ENCODE results near the gene CD8B. TPM values are rescaled to one million over a fixed set of nuclear protein-coding genes. Genes with fewer than 3 reads are reported as not detected.
"Not testable (repeated sequence)": the region's sequence is repeated elsewhere in the genome, so short reads cannot be mapped to it uniquely, and the experiment has no call there.

CD8B gene
- polyA plus RNA-seq (not detected in 2 replicates), polyA minus RNA-seq (not detected in 2 replicates)

GRCh38 chr2:86861628-86862379 lies at the start of gene CD8B:
TSS of gene CD8B (minus strand) at chr2:86861886. CDS start at chr2:86861865, 21 bp downstream.
- not testable (repeated sequence) for H3K27me3 ChIP-seq (ENCODE audit: insufficient read depth, low read depth, low read length); H3K27ac ChIP-seq (ENCODE audit: low read length); H3K4me2 ChIP-seq (ENCODE audit: low read length); H3F3A ChIP-seq (ENCODE audit: insufficient read depth, low read length, poor library complexity, severe bottlenecking); H3K36me3 ChIP-seq (ENCODE audit: insufficient read depth, low read length); H3K9me3 ChIP-seq (ENCODE audit: low read length); H3K79me2 ChIP-seq (replicated peaks; ENCODE audit: insufficient read depth, low read length); H3K9me2 ChIP-seq (ENCODE audit: insufficient read depth, low read length); H4K20me1 ChIP-seq (ENCODE audit: insufficient read depth); H3K4me3 ChIP-seq (ENCODE audit: low read length); H2AFZ ChIP-seq (ENCODE audit: low read depth, low read length); H3K9ac ChIP-seq (ENCODE audit: low read length)

GRCh38 chr2:86905868-86906267 lies 44.2 kb upstream of the CD8B start:
- not testable (repeated sequence) for H3K27ac ChIP-seq (ENCODE audit: low read length); H3K4me2 ChIP-seq (ENCODE audit: low read length); H3K27me3 ChIP-seq (ENCODE audit: insufficient read depth, low read depth, low read length)

GRCh38 chr2:86900687-86901086 lies 39.0 kb upstream of the CD8B start:
- H3K27ac ChIP-seq (ENCODE audit: low read length); H3K9ac ChIP-seq (ENCODE audit: low read length); H4K20me1 ChIP-seq (ENCODE audit: insufficient read depth); H3K79me2 ChIP-seq (replicated peaks; ENCODE audit: insufficient read depth, low read length); H2AFZ ChIP-seq (ENCODE audit: low read depth, low read length); H3K4me2 ChIP-seq (ENCODE audit: low read length); H3K36me3 ChIP-seq (ENCODE audit: insufficient read depth, low read length); H3K9me2 ChIP-seq (ENCODE audit: insufficient read depth, low read length); H3K27me3 ChIP-seq (ENCODE audit: insufficient read depth, low read depth, low read length); H3K9me3 ChIP-seq (ENCODE audit: low read length); H3K4me3 ChIP-seq (ENCODE audit: low read length); H3F3A ChIP-seq (ENCODE audit: insufficient read depth, low read length, poor library complexity, severe bottlenecking): not testable (repeated sequence)

More at GRCh38 chr2:86905868-86906267, 44.2 kb upstream of the CD8B start:
- not testable (repeated sequence) for H4K20me1 ChIP-seq (ENCODE audit: insufficient read depth); H3K9me2 ChIP-seq (ENCODE audit: insufficient read depth, low read length); H3K9ac ChIP-seq (ENCODE audit: low read length); H3F3A ChIP-seq (ENCODE audit: insufficient read depth, low read length, poor library complexity, severe bottlenecking); H3K9me3 ChIP-seq (ENCODE audit: low read length); H2AFZ ChIP-seq (ENCODE audit: low read depth, low read length); H3K36me3 ChIP-seq (ENCODE audit: insufficient read depth, low read length); H3K4me3 ChIP-seq (ENCODE audit: low read length); H3K79me2 ChIP-seq (replicated peaks; ENCODE audit: insufficient read depth, low read length)

GRCh38 chr2:86886026-86886425 lies 24.3 kb upstream of the CD8B start:
- not testable (repeated sequence) for H3K36me3 ChIP-seq (ENCODE audit: insufficient read depth, low read length); H3K27ac ChIP-seq (ENCODE audit: low read length); H3K9me3 ChIP-seq (ENCODE audit: low read length); H3F3A ChIP-seq (ENCODE audit: insufficient read depth, low read length, poor library complexity, severe bottlenecking); H4K20me1 ChIP-seq (ENCODE audit: insufficient read depth); H3K4me3 ChIP-seq (ENCODE audit: low read length); H3K9me2 ChIP-seq (ENCODE audit: insufficient read depth, low read length); H3K27me3 ChIP-seq (ENCODE audit: insufficient read depth, low read depth, low read length); H2AFZ ChIP-seq (ENCODE audit: low read depth, low read length); H3K9ac ChIP-seq (ENCODE audit: low read length); H3K4me2 ChIP-seq (ENCODE audit: low read length); H3K79me2 ChIP-seq (replicated peaks; ENCODE audit: insufficient read depth, low read length)

- H3K4me3 ChIP-seq (ENCODE audit: low read length); H4K20me1 ChIP-seq (ENCODE audit: insufficient read depth); H3K4me2 ChIP-seq (ENCODE audit: low read length); H3K9me3 ChIP-seq (ENCODE audit: low read length); H3K27me3 ChIP-seq (ENCODE audit: insufficient read depth, low read depth, low read length); H3K27ac ChIP-seq (ENCODE audit: low read length); H3K36me3 ChIP-seq (ENCODE audit: insufficient read depth, low read length); H3K79me2 ChIP-seq (replicated peaks; ENCODE audit: insufficient read depth, low read length); H3F3A ChIP-seq (ENCODE audit: insufficient read depth, low read length, poor library complexity, severe bottlenecking); H3K9me2 ChIP-seq (ENCODE audit: insufficient read depth, low read length); H2AFZ ChIP-seq (ENCODE audit: low read depth, low read length); H3K9ac ChIP-seq (ENCODE audit: low read length): not testable (repeated sequence)
These were observed 21.2 kb upstream of the CD8B start for GRCh38 chr2:86882865-86883264.

GRCh38 chr2:86882118-86882665 lies 20.5 kb upstream of the CD8B start:
- H3F3A ChIP-seq (ENCODE audit: insufficient read depth, low read length, poor library complexity, severe bottlenecking); H3K4me2 ChIP-seq (ENCODE audit: low read length); H3K9me3 ChIP-seq (ENCODE audit: low read length); H3K36me3 ChIP-seq (ENCODE audit: insufficient read depth, low read length); H3K9me2 ChIP-seq (ENCODE audit: insufficient read depth, low read length); H3K27me3 ChIP-seq (ENCODE audit: insufficient read depth, low read depth, low read length); H2AFZ ChIP-seq (ENCODE audit: low read depth, low read length); H4K20me1 ChIP-seq (ENCODE audit: insufficient read depth); H3K4me3 ChIP-seq (ENCODE audit: low read length); H3K27ac ChIP-seq (ENCODE audit: low read length); H3K79me2 ChIP-seq (replicated peaks; ENCODE audit: insufficient read depth, low read length); H3K9ac ChIP-seq (ENCODE audit: low read length): not testable (repeated sequence)

DNA sequence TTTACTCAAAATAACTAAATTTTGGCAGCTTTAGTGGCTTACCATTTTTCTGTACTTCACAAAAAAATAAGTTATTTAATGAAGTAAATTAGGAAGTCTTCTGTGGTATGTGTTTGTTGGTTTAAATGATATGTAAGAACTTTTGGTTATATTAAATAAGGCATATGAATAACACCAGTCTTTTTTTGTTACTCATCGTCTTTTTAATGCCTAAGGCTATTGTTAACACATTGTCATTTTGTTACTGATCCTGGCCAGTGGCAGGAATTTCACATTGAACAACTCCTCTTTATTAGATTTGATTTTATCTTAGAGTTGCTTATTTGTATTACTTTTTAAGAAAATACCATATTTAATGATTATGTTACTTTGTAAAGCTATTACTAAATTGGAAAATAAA lies 17.3 kb upstream of the CD8B start:
- not testable (repeated sequence) for H3K9ac ChIP-seq (ENCODE audit: low read length); H3K4me2 ChIP-seq (ENCODE audit: low read length); H3K9me2 ChIP-seq (ENCODE audit: insufficient read depth, low read length); H2AFZ ChIP-seq (ENCODE audit: low read depth, low read length); H3K27ac ChIP-seq (ENCODE audit: low read length); H3K27me3 ChIP-seq (ENCODE audit: insufficient read depth, low read depth, low read length); H3K36me3 ChIP-seq (ENCODE audit: insufficient read depth, low read length); H4K20me1 ChIP-seq (ENCODE audit: insufficient read depth); H3F3A ChIP-seq (ENCODE audit: insufficient read depth, low read length, poor library complexity, severe bottlenecking); H3K4me3 ChIP-seq (ENCODE audit: low read length); H3K9me3 ChIP-seq (ENCODE audit: low read length); H3K79me2 ChIP-seq (replicated peaks; ENCODE audit: insufficient read depth, low read length)

DNA sequence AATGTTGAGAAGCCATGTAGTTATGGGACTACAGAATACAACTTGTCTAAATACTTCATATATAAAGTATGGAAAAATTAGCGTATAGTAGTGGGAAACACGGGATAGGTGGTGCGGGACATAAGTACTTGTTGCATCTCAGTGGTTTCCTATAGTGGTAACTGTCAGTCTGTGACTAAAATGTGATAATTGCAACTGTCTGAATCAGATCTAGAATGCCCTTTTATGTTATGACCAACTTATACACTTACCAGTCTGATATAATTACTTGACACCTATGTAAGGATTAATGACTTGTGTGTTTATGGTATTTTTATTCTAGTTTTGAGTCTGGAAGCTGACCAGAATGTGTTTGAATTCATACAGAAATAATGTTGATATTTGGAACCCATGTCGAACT lies 9.3 kb upstream of the CD8B start:
- H3K4me2 ChIP-seq (ENCODE audit: low read length); H2AFZ ChIP-seq (ENCODE audit: low read depth, low read length); H3K4me3 ChIP-seq (ENCODE audit: low read length); H4K20me1 ChIP-seq (ENCODE audit: insufficient read depth); H3K36me3 ChIP-seq (ENCODE audit: insufficient read depth, low read length); H3K27ac ChIP-seq (ENCODE audit: low read length); H3K27me3 ChIP-seq (ENCODE audit: insufficient read depth, low read depth, low read length); H3K9me3 ChIP-seq (ENCODE audit: low read length); H3F3A ChIP-seq (ENCODE audit: insufficient read depth, low read length, poor library complexity, severe bottlenecking); H3K9ac ChIP-seq (ENCODE audit: low read length); H3K9me2 ChIP-seq (ENCODE audit: insufficient read depth, low read length); H3K79me2 ChIP-seq (replicated peaks; ENCODE audit: insufficient read depth, low read length): not testable (repeated sequence)

All from neural cell (in vitro differentiated cells).